NCI-H1092 (cell line): ENCODE data around the gene CYP20A1.
A peak's percentile ranks its signal among the peaks of the same experiment; 100 is the strongest.
"Not testable (repeated sequence)": the region's sequence is repeated elsewhere in the genome, so short reads cannot be mapped to it uniquely, and the experiment has no call there.

ENCODE experiments used
- DNase-seq: peaks from one replicate; lab custom pipeline; 2025; lab: John Stamatoyannopoulos, UW

CYP20A1 gene

GRCh38 chr2:203280428-203281064 is 41.7 kb downstream of the CYP20A1 start:
- no peak for DNase-seq

- no peak for DNase-seq
These were observed 43.3 kb downstream of the CYP20A1 start for GRCh38 chr2:203282101-203282500.

- DNase-seq: no peak
These were observed 47.7 kb downstream of the CYP20A1 start for GRCh38 chr2:203286532-203286931.

DNA sequence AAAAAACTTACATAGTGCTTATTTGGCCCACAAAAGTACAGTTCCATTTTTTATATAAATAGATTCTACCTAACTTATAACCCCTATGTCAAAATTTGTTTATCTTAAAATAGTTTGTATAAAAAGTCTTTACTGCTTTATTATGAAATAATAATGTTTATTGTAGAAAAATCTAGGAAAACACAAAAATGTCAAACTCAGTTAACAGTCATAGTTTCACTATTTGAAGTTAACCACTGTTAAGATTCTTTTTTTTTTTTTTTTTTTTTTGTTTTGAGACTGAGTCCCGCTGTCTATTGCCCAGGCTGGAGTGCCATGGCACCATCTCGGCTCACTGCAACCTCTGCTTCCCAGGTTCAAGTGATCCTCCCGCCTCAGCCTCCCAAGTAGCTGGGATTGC is 62.8 kb downstream of the CYP20A1 start:
- DNase-seq: no peak

DNA sequence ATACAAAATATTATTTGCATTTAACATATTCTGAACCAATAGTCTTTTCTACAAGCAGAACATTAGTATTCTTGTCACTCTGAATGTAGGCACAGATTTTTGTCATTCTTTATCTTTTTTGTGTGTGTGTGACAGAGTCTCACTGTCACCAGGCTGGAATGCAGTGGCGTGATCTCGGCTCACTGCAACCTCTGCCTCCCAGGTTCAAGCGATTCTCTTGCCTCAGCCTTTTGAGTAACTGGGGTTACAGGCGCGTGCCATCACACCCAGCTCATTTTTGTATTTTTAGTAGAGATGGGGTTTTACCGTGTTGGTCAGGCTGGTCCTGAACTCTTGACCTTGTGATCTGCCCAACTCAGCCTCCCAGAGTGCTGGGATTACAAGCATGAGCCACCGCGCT is 63.8 kb downstream of the CYP20A1 start:
- DNase-seq: not testable (repeated sequence)

- DNase-seq: no peak
These were observed 72.0 kb downstream of the CYP20A1 start for GRCh38 chr2:203310688-203311436.

- no peak for DNase-seq
These were observed 87.5 kb downstream of the CYP20A1 start for GRCh38 chr2:203326356-203326755.

- no peak for DNase-seq
These were observed 88.7 kb downstream of the CYP20A1 start for GRCh38 chr2:203327582-203327900.

- peak; percentile 80 for DNase-seq
These were observed 89.3 kb downstream of the CYP20A1 start, which contains the start of gene ABI2 for GRCh38 chr2:203327901-203328759. Gene ABI2 (plus strand): TSS chr2:203328394. CDS start chr2:203328515, 121 bp downstream.

DNA sequence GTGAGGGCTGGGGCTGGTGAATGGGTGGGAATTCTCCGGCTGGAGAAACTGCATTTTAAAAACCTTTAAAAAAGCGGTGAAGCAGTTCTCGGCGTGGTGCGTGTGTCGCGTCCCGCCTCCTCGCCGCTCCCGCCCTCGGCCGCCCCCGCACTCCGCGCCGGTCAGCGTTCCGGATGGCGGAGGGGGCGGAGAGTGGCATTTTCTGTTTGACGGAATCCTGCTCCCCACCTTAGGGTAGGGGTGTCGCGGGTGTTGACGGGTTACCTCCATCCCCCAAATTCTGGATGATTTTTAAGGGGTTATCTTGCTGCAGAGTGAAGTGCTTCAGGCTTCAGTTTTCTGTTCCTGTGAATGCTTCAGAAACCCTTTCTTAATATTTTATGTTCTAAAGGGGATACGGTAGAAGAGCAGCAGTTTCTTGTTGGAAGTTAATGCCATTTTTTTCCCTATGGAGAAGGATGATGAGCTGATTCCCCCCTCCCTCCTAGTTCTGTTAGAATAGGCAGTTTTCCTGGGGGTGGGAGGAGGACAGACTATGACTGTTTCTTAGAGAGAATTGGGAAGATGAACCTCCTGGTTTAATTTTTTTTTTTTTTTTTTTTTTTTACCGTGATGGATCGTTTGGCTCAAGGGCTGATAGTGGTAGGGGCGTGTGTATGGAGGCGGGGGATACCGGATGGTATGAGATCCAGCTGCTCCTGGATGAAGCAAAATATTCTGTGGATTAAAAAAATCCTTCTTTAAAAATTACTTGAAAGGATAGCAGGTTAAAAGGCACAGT is 90.1 kb downstream of the CYP20A1 start:
- DNase-seq: no peak

DNA sequence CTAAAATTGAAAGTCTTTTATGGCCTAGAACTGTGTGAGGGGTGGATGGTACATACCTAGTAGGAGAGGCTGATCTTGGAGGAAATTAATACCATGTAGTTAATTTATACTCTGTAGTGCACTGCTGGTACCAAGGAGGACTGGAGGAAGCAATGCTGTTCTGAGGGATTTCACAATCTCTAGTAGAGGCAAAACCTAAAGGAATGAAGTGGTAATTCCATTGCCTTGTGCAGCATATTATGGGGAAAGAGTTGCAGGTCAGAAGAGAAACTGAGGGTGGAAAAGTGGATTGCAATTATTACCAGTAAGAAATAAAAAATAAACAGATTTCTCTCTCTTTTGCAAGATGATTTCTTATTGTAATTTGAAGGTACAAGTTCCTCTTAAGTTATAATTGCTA is 91.6 kb downstream of the CYP20A1 start:
- DNase-seq: no peak

- DNase-seq: no peak
These were observed 99.5 kb downstream of the CYP20A1 start for GRCh38 chr2:203338322-203338721.

- DNase-seq: no peak
These were observed 102.1 kb downstream of the CYP20A1 start for GRCh38 chr2:203340791-203341487.

- DNase-seq: no peak
These were observed 103.0 kb downstream of the CYP20A1 start for GRCh38 chr2:203341741-203342310.

DNA sequence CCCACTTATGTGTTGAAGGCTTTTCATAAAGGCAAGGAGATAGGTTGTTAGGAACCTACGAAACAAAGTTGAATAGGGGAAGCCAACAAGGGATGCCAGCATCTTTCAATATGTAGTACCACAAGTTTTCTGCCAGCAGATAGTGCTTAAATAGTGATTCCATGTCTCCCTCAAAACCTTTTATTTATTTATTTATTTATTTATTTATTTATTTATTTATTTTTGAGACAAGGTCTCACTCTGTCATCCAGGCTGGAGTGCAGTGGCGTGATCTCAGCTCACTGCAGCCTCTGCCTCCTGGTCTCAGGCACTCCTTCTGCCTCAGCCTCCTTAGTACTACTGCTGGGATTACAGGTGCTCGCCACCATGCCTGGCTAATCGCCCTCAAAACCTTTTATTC is 103.6 kb downstream of the CYP20A1 start:
- not testable (repeated sequence) for DNase-seq

DNA sequence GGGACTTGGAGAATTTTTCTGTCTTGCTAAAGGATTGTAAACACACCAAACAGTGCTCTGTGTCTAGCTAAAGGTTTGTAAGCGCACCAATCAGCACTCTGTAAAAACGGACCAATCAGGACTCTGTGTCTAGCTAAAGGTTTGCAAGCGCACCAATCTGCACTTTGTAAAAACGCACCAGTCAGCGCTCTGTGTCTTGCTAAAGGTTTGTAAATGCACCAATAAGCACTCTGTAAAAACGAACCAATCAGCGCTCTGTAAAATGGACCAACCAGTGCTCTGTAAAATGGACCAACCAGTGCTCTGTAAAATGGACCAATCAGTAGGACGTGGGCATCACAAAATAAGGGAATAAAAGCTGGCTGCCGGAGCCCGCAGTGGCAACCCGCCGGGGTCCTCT is 105.8 kb downstream of the CYP20A1 start:
- no peak for DNase-seq

GRCh38 chr2:203346612-203347011 is 107.8 kb downstream of the CYP20A1 start:
- DNase-seq: no peak

GRCh38 chr2:203347375-203347774 is 108.6 kb downstream of the CYP20A1 start:
- no peak for DNase-seq

- DNase-seq: no peak
These were observed 113.9 kb downstream of the CYP20A1 start for GRCh38 chr2:203352604-203353255.

GRCh38 chr2:203354966-203355365 is 116.1 kb downstream of the CYP20A1 start:
- DNase-seq: no peak
